Endothelial cell of umbilical vein (primary cell): Measurements from ENCODE around the gene KLHL5.
A peak's percentile ranks its signal among the peaks of the same experiment; 100 is the strongest.

ENCODE experiments used
- CTCF ChIP-seq, 2 donors: IDR thresholded peaks; 1 replicate in 1 of 2; 2 replicates in 1 of 2; pipeline ENCODE4 v1.5.1; 2011; ENCODE audit warnings: low read length in 2 of 2, mild to moderate bottlenecking in 2 of 2, moderate library complexity in 2 of 2, control low read depth in 1 of 2, inconsistent platforms in 1 of 2, low read depth in 1 of 2; ENCODE audit not compliant: insufficient read depth in 1 of 2; ENCODE audit errors: extremely low read depth in 1 of 2
- JUN ChIP-seq: IDR thresholded peaks from 2 replicates; pipeline ENCODE4 v1.6.1; 2011; ENCODE audit warnings: borderline replicate concordance, low read depth; ENCODE audit not compliant: insufficient read length, insufficient read depth

- no peak for TF ChIP-seq CTCF (IDR thresholded peaks at IDR 0.05; ENCODE audit: extremely low read depth in 1 of 2, insufficient read depth in 1 of 2, low read depth in 1 of 2, low read length in 2 of 2)
- peak; percentile 82 for TF ChIP-seq JUN
Observed at GRCh38 chr4:39032218-39033085, 29.6 kb upstream of the KLHL5 start, which contains the start of gene TMEM156.
